ENCODE measurements around the gene SLIT3. TPM values are rescaled to one million over a fixed set of nuclear protein-coding genes. Genes with fewer than 3 reads are reported as not detected.

Gene SLIT3
- polyA plus RNA-seq, 1 of the 3 experiments (the other 2 are of a cell fraction) = 119 TPM

DNA sequence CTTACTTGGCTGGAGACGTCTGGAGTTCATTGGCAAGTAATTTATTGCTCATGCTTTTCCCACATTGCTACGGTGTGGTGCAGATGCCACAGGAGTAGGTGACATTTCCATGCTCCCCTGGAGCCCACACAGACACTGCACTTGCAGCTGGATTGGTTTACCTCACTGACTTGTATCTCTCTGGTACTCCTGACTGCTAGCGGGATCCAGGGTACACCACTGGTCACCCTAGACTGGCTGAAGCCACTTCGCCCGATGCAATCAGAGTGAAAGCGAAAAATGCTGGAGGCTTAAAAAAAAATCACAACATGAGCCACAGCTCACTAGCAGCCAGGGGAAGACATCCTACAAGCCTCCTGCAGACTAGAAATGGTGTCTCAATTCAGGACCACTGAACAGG lies 32.6 kb upstream of the SLIT3 start (continued):
- TF ChIP-seq, protein P1, sequence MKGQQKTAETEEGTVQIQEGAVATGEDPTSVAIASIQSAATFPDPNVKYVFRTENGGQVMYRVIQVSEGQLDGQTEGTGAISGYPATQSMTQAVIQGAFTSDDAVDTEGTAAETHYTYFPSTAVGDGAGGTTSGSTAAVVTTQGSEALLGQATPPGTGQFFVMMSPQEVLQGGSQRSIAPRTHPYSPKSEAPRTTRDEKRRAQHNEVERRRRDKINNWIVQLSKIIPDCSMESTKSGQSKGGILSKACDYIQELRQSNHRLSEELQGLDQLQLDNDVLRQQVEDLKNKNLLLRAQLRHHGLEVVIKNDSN (IDR thresholded peaks at IDR 0.05; ENCODE audit: borderline replicate concordance, low read depth) = no peak
- TF ChIP-seq, protein P2, sequence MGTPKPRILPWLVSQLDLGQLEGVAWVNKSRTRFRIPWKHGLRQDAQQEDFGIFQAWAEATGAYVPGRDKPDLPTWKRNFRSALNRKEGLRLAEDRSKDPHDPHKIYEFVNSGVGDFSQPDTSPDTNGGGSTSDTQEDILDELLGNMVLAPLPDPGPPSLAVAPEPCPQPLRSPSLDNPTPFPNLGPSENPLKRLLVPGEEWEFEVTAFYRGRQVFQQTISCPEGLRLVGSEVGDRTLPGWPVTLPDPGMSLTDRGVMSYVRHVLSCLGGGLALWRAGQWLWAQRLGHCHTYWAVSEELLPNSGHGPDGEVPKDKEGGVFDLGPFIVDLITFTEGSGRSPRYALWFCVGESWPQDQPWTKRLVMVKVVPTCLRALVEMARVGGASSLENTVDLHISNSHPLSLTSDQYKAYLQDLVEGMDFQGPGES (IDR thresholded peaks at IDR 0.05; ENCODE audit: low read depth, low read length) = no peak
- no peak for TF ChIP-seq TEAD4 (IDR thresholded peaks at IDR 0.05; ENCODE audit: borderline replicate concordance, insufficient read depth)
- TF ChIP-seq RAD21 (IDR thresholded peaks at IDR 0.05; ENCODE audit: low read length) = no peak

DNA sequence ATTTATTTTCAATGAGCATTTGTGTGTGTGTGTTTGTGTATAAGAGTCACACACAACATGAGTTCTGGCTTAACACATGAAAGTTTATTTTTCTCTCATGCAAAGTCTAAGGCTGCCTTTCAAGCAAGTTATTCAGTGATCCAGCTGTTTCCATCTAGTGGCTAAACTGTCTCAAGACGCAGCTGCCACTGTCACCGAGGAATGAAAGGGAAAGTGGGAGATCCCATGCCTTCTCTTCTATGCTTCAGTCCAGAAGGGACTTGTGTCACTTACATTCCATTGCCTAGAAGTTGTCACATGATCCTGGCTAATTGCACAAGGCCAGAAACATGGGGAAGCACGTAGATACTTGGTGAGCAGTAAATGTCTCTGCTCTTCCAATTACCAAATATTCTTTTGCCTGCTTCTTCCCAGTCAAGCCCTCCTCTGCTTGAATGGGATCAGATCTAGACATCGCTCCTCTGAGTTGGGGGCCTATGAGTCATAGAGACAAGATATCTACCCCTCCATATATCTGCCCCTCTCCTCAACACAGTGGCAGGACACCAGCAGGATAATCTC lies 30.4 kb upstream of the SLIT3 start:
- Histone ChIP-seq H3K27me3 (ENCODE audit: insufficient read depth) (no peaks in the 10 kb centered on the region), H4K20me1 (ENCODE audit: insufficient read depth) (no peaks in the 10 kb centered on the region), H2AFZ (ENCODE audit: low read depth) (no peak overlapping the region), H3K9me2 (no peaks in the 10 kb centered on the region), H3K9me3 (no peaks in the 10 kb centered on the region), H3K9ac (no peak overlapping the region), H3K79me2 (ENCODE audit: insufficient read depth) (no peaks in the 10 kb centered on the region), H3K4me1 (ENCODE audit: control insufficient read depth in 1 of 2, insufficient read depth in 2 of 2, low read depth in 1 of 2, low read length in 1 of 2) (peaks cover 0 to 15% of the 10 kb centered on the region in 2 experiments; a peak in 2 of 4 replicates), H3K27ac (ENCODE audit: low read depth in 2 of 2, low read length in 1 of 2) (no peak overlapping the region), H3K4me2 (no peak overlapping the region), H3K36me3 (replicated peaks in 1 of 2; ENCODE audit: control insufficient read depth in 1 of 2, insufficient read depth in 2 of 2, low read length in 1 of 2) (no peaks in the 10 kb centered on the region), H3F3A (replicated peaks; ENCODE audit: insufficient read depth) (no peaks in the 10 kb centered on the region), H3K4me3 (ENCODE audit: low read depth in 2 of 2, low read length in 1 of 2) (no peak overlapping the region)
- ChIA-PET CTCF (interaction anchor here (1.4 kb wide), 1 partner anchor 30 kb away, joined by 4 read pairs; the partner anchor contains the start of gene SLIT3), POLR2A (no interaction called here)
- TF ChIP-seq, protein P1 (IDR thresholded peaks at IDR 0.05; ENCODE audit: borderline replicate concordance, low read depth) = no peak
- TF ChIP-seq NFIC (IDR thresholded peaks at IDR 0.05; ENCODE audit: borderline replicate concordance) (no peak), YY1 (IDR thresholded peaks at IDR 0.05; ENCODE audit: low read depth) (no peak), EP300 (IDR thresholded peaks at IDR 0.05; ENCODE audit: borderline replicate concordance in 1 of 2, low read depth in 1 of 2, low read length in 1 of 2) (no peak), FOXJ3 (CRISPR knock-in tag; IDR thresholded peaks at IDR 0.05) (no peak)
- TF ChIP-seq, protein P3, sequence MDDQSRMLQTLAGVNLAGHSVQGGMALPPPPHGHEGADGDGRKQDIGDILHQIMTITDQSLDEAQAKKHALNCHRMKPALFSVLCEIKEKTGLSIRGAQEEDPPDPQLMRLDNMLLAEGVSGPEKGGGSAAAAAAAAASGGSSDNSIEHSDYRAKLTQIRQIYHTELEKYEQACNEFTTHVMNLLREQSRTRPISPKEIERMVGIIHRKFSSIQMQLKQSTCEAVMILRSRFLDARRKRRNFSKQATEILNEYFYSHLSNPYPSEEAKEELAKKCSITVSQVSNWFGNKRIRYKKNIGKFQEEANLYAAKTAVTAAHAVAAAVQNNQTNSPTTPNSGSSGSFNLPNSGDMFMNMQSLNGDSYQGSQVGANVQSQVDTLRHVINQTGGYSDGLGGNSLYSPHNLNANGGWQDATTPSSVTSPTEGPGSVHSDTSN (IDR thresholded peaks at IDR 0.05) = no peak
- TF ChIP-seq, protein P4, sequence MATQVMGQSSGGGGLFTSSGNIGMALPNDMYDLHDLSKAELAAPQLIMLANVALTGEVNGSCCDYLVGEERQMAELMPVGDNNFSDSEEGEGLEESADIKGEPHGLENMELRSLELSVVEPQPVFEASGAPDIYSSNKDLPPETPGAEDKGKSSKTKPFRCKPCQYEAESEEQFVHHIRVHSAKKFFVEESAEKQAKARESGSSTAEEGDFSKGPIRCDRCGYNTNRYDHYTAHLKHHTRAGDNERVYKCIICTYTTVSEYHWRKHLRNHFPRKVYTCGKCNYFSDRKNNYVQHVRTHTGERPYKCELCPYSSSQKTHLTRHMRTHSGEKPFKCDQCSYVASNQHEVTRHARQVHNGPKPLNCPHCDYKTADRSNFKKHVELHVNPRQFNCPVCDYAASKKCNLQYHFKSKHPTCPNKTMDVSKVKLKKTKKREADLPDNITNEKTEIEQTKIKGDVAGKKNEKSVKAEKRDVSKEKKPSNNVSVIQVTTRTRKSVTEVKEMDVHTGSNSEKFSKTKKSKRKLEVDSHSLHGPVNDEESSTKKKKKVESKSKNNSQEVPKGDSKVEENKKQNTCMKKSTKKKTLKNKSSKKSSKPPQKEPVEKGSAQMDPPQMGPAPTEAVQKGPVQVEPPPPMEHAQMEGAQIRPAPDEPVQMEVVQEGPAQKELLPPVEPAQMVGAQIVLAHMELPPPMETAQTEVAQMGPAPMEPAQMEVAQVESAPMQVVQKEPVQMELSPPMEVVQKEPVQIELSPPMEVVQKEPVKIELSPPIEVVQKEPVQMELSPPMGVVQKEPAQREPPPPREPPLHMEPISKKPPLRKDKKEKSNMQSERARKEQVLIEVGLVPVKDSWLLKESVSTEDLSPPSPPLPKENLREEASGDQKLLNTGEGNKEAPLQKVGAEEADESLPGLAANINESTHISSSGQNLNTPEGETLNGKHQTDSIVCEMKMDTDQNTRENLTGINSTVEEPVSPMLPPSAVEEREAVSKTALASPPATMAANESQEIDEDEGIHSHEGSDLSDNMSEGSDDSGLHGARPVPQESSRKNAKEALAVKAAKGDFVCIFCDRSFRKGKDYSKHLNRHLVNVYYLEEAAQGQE (IDR thresholded peaks at IDR 0.05; ENCODE audit: low read depth, low read length) = no peak
- no peak for DNase-seq
- WGBS (ENCODE audit: low lambda C conversion rate) = 96% methylated on average over 4 of the region's 4 CpGs

Measured in SK-N-SH (cell line).